ENCODE results near the gene MAST3. TPM values are rescaled to one million over a fixed set of nuclear protein-coding genes. Genes with fewer than 3 reads are reported as not detected.
A peak's percentile ranks its signal among the peaks of the same experiment; 100 is the strongest.

The MAST3 gene
- total RNA-seq, 1 donor from 2014 or later: 16.6 TPM

DNA sequence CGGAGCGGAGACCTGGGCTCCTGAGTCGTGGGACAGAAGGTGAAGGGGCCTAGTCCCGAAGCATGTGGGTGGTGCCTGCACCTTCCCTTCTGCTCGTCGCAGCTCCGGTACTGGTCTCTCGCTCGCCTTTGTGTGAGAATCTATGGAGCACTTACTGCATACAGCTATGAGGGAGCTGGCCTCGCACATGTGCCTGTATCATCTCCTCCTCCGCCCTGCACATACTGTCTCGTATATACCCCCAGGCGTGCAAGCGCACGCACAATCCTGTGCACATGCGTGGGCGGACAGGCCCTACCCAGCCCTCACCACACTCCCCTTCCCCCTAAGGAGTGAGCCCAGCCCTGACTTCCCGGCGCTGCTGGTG, 64.0 kb downstream of the MAST3 start:
- H3K27ac Mint-ChIP-seq (ENCODE audit: unreplicated experiment): peak overlapping the region; percentile 8
- peak overlapping the region; percentile 65 for H3K4me3 Mint-ChIP-seq (ENCODE audit: unreplicated experiment)
- no peaks in the 10 kb centered on the region for H3K27me3 Mint-ChIP-seq (ENCODE audit: unreplicated experiment)
- H3K4me1 Mint-ChIP-seq (ENCODE audit: low read depth, unreplicated experiment): peaks cover 6% of the 10 kb centered on the region
- TF ChIP-seq, protein P1, sequence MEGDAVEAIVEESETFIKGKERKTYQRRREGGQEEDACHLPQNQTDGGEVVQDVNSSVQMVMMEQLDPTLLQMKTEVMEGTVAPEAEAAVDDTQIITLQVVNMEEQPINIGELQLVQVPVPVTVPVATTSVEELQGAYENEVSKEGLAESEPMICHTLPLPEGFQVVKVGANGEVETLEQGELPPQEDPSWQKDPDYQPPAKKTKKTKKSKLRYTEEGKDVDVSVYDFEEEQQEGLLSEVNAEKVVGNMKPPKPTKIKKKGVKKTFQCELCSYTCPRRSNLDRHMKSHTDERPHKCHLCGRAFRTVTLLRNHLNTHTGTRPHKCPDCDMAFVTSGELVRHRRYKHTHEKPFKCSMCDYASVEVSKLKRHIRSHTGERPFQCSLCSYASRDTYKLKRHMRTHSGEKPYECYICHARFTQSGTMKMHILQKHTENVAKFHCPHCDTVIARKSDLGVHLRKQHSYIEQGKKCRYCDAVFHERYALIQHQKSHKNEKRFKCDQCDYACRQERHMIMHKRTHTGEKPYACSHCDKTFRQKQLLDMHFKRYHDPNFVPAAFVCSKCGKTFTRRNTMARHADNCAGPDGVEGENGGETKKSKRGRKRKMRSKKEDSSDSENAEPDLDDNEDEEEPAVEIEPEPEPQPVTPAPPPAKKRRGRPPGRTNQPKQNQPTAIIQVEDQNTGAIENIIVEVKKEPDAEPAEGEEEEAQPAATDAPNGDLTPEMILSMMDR (IDR thresholded peaks at IDR 0.05; ENCODE audit: partially characterized antibody, unreplicated experiment): peak; percentile 23
- no peaks in the 10 kb centered on the region for H3K9me3 Mint-ChIP-seq (ENCODE audit: unreplicated experiment)
- H3K36me3 Mint-ChIP-seq (ENCODE audit: unreplicated experiment): no peaks in the 10 kb centered on the region
- no peak for DNase-seq

DNA sequence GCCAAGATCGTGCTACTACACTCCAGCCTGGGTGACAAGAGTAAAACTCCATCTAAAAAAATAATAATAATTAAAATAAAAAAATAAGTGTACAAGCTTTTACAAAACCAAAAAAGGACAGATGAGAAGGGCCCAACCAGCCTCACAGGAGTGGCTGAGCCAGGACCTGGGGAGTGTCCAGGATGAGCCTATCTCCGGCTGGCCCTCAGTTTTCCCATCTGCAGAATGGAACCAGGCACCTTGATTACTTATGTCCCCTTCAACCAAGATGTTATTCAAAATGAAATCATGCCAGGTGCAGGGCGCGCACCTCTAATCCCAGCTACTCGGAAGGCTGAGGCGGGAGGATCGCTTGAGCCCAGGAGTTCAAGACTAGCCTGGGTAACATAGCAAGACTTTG, 66.5 kb downstream of the MAST3 start:
- TF ChIP-seq, protein P1 (IDR thresholded peaks at IDR 0.05; ENCODE audit: partially characterized antibody, unreplicated experiment): no peak
- H3K27me3 Mint-ChIP-seq (ENCODE audit: unreplicated experiment): no peaks in the 10 kb centered on the region
- H3K4me1 Mint-ChIP-seq (ENCODE audit: low read depth, unreplicated experiment): peaks cover 4% of the 10 kb centered on the region
- H3K36me3 Mint-ChIP-seq (ENCODE audit: unreplicated experiment): no peaks in the 10 kb centered on the region
- no peak for DNase-seq
- no peak overlapping the region for H3K4me3 Mint-ChIP-seq (ENCODE audit: unreplicated experiment)
- no peak overlapping the region for H3K27ac Mint-ChIP-seq (ENCODE audit: unreplicated experiment)
- no peaks in the 10 kb centered on the region for H3K9me3 Mint-ChIP-seq (ENCODE audit: unreplicated experiment)

DNA sequence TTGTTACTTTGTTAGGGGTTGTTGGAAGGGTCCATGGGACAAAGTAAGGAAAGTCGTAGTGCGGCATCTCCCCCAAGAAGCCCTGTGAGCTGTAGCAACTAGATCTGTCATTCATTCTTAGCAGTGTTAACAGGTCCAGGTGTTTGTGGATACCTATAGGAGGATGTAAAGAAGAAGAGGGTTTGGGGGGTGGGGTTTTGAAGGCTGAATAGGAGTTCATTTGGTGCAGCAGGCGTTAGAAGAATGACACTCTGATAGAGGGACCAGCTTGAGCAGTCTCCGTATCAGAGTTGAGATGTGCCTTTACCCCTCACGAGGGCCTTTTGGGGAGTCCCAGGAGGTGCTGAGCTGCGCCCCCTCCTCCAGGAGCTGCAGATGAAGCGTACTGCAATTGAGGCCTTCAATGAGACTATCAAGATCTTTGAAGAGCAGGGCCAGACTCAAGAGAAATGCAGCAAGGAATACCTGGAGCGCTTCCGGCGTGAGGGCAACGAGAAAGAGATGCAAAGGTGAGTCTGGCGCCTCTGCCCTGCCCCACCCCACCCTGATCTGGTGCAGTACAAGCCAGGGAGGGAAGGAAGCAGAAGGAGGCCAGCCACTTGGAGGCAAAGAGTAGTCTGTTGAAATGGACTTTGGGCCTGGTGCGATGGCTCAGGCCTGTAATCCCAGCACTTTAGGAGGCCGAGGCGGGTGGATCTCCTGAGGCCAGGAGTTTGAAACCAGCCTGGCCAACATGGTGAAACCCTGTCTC, 68.4 kb downstream of the MAST3 start:
- no peaks in the 10 kb centered on the region for H3K9me3 Mint-ChIP-seq (ENCODE audit: unreplicated experiment)
- H3K36me3 Mint-ChIP-seq (ENCODE audit: unreplicated experiment): no peaks in the 10 kb centered on the region
- TF ChIP-seq, protein P1 (IDR thresholded peaks at IDR 0.05; ENCODE audit: partially characterized antibody, unreplicated experiment): no peak
- DNase-seq: no peak
- no peak overlapping the region for H3K27ac Mint-ChIP-seq (ENCODE audit: unreplicated experiment)
- no peak overlapping the region for H3K4me3 Mint-ChIP-seq (ENCODE audit: unreplicated experiment)
- peaks cover 4% of the 10 kb centered on the region for H3K4me1 Mint-ChIP-seq (ENCODE audit: low read depth, unreplicated experiment)
- peaks cover 3% of the 10 kb centered on the region for H3K27me3 Mint-ChIP-seq (ENCODE audit: unreplicated experiment)

DNA sequence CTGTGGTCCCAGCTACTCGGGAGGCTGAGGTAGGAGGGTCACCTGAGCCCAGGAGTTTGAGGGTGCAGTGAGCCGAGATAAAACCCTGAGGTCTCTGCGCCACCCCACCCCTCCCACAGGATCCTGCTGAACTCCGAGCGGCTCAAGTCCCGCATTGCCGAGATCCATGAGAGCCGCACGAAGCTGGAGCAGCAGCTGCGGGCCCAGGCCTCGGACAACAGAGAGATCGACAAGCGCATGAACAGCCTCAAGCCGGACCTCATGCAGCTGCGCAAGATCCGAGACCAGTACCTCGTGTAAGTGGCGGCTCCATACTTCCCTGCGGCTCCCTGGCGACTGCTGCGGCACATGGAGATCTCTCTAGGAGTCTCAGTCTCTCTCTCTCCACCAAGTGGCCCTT, 69.4 kb downstream of the MAST3 start:
- Mint-ChIP-seq H3K4me1 (ENCODE audit: low read depth, unreplicated experiment) (no peaks in the 10 kb centered on the region), H3K27ac (ENCODE audit: unreplicated experiment) (no peak overlapping the region), H3K4me3 (ENCODE audit: unreplicated experiment) (no peak overlapping the region), H3K36me3 (ENCODE audit: unreplicated experiment) (no peaks in the 10 kb centered on the region), H3K9me3 (ENCODE audit: unreplicated experiment) (no peaks in the 10 kb centered on the region), H3K27me3 (ENCODE audit: unreplicated experiment) (peaks cover 3% of the 10 kb centered on the region)
- no peak for DNase-seq
- TF ChIP-seq, protein P1 (IDR thresholded peaks at IDR 0.05; ENCODE audit: partially characterized antibody, unreplicated experiment): no peak

DNA sequence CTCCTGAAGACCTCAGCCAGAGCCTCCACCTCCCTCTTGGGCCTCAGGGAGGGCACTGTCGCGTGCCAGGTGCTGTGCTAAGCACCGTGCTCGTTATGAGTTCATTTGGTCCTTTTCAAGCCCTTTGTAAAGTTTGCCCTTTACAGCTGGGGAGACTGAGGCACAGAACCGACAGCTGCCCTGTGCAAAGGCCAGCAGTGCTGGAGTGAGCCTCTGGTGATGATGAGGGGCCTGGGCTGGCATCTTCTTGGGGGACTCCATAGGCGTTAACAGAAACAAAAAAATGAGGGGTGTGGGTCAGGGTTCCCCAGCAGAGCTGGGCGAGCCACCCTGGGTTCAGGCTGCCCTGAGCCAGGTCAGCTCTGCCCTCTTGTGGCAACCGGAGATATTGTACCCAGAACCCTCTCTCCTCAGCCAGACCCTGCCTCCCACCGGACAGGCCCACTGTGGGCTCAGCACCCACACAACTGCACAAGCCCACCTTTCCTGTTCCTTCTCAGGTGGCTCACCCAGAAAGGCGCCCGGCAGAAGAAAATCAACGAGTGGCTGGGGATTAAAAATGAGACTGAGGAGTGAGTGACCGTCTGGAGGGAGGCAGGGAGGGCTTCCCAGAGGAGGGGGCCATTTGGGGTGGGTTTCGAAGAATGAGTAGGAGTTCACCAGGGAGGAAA, 70.5 kb downstream of the MAST3 start:
- no peaks in the 10 kb centered on the region for H3K36me3 Mint-ChIP-seq (ENCODE audit: unreplicated experiment)
- DNase-seq: peak; percentile 73
- TF ChIP-seq, protein P1 (IDR thresholded peaks at IDR 0.05; ENCODE audit: partially characterized antibody, unreplicated experiment): peak; percentile 79
- H3K27me3 Mint-ChIP-seq (ENCODE audit: unreplicated experiment): peaks cover 3% of the 10 kb centered on the region
- H3K4me1 Mint-ChIP-seq (ENCODE audit: low read depth, unreplicated experiment): no peaks in the 10 kb centered on the region
- H3K27ac Mint-ChIP-seq (ENCODE audit: unreplicated experiment): no peak overlapping the region
- H3K9me3 Mint-ChIP-seq (ENCODE audit: unreplicated experiment): no peaks in the 10 kb centered on the region
- H3K4me3 Mint-ChIP-seq (ENCODE audit: unreplicated experiment): no peak overlapping the region

All from glutamatergic neuron (in vitro differentiated cells).